GM18502 (cell line): ENCODE data around the gene SPIRE1.

Source experiments
- ATAC-seq: cut with Tn5 transposase; IDR thresholded peaks from one replicate; pipeline ENCODE4 v1.9.1; 2021; ENCODE audit warnings: mild to moderate bottlenecking; ENCODE audit not compliant: unreplicated experiment, poor library complexity

Gene SPIRE1

GRCh38 chr18:12460874-12461273 lies 197.0 kb downstream of the SPIRE1 start:
- no peak for ATAC-seq

DNA sequence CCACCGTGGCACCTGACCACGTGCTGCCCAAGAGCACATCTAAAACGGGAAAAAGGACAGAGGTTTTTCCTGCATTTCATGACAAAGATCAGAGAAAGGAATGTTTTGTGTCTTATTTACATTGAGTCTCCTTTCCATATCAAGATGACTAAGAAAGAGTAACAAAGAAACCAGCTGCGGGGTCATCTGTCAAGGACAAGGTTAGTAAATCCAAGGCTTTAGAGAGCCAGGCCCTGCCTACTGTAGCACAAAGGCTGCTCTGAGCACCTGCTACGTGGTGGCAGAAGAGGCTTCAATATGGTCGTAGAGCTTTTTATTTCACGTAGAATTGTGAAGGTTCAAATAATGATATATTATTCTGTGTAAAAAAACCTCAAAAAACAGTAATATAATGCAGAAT lies 199.1 kb downstream of the SPIRE1 start:
- no peak for ATAC-seq

DNA sequence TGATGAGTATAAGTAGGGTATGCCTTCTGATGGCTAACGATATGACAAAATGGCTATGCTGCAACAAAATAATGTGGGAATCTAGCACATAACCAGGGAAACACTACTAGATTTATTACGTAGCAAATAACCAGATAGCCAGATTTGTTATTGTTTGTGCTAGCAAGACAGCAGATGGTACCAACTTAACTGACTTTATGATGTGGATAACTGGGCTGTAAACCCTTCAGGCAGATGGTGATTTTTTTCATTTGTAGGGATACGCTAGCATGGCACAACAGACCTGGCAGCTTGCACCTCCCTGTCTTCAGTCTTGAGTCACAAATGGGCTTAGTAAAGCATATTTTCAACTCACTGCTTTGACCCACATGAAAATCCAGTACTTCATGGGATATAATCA lies 201.5 kb downstream of the SPIRE1 start:
- no peak for ATAC-seq

- ATAC-seq, result no peak
Observed at GRCh38 chr18:12455496-12455895, 202.4 kb downstream of the SPIRE1 start.

GRCh38 chr18:12452784-12453183 lies 205.1 kb downstream of the SPIRE1 start:
- ATAC-seq, result no peak

- ATAC-seq, result no peak
Observed at GRCh38 chr18:12451428-12451827, 206.5 kb downstream of the SPIRE1 start.

- no peak for ATAC-seq
Observed at GRCh38 chr18:12449051-12449785, 208.7 kb downstream of the SPIRE1 start.

DNA sequence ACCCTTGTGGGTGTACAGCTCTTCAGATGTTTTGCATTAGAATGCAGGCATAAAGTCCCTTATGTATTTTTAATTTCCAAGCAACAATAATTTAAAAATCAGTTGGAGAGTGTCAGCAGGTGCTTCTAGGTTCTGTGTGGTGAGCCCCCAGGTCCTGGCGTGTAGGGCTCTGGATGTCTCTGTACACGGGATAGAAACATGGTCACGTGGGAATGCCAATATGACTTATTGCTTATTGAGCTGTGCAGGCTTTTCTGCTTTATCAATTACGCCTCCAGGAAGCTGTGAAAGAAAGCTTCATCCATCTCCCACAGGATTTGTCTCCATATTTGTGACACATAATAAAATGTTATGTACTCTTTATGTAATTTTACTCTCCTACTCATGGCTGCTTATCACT lies 212.4 kb downstream of the SPIRE1 start:
- no peak for ATAC-seq

GRCh38 chr18:12443551-12443950 lies 214.4 kb downstream of the SPIRE1 start:
- ATAC-seq, result no peak

DNA sequence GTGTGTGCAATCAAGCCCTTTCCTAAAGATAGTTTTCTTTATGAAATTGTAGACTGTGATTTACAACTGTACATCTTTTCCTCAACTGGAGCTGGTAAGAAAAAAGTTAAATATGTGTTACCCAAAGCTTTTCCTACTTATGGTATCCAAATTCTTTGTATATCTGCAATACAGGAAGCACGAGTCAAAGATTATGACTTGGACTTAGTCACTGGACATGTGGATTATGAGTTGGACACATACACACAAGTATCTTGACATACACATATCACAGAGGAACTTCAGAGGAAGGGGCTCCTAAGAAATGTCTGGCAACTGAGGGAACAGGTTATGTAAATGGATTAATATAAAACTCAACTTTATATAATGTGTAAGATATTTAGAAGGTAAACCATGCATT lies 215.0 kb downstream of the SPIRE1 start:
- no peak for ATAC-seq

GRCh38 chr18:12441475-12442034 lies 216.4 kb downstream of the SPIRE1 start:
- ATAC-seq, result no peak

DNA sequence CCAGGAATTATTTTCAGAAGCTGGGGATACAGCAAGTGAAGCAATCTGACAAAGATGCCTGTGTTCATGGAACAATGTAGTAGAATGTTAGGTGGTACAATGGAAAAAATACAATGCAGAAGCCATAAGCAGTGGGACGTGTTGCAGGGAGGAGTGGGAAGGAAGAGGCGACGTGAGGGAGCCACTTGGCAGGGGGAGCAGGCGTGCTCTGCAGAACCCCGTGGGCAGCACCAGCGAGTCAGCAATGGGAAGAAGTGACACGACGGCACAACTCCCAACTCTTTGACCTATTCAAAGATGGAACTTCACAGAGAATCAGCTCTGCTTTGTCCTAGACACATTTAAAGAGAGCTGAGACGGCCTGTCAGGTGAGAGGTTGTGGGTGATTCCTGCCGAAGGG lies 219.7 kb downstream of the SPIRE1 start:
- ATAC-seq, result no peak

DNA sequence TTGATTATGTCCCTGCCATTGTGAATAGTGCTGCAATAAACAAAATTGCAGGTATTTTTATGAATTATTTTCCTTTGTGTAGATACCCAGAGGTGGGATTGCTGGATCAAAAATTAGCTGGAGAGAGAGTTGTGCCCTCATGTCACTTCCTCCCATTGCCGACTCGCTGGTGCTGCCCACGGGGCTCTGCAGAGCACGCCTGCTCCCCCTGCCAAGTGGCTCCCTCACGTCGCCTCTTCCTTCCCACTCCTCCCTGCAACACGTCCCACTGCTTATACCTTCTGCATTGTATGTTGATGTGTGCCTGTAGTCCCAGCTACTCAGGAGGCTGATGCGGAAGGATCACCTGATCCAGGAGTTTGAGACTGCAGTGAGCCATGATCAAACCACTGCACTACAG lies 222.0 kb downstream of the SPIRE1 start:
- ATAC-seq, result no peak

DNA sequence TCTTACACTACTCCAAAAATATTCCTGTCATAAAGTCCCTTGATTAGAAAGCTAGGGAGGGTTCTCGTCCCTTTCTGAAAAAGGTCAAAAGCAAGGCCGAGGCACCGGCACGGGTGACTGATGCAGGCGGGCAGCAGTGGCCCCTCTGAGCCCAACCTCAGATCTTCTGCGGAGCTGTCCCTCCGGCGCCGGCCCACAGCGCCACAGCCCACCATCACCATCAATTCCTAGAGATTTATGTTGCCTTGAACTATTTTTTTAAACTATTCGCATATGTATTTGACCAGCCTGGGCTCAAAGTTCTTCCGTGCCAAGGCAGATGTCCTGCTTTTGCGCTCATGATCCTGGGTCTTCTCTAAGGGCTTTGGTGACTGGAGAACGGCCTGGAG lies 223.4 kb downstream of the SPIRE1 start:
- ATAC-seq, result no peak

- ATAC-seq, result no peak
Observed at GRCh38 chr18:12433829-12434540, 223.9 kb downstream of the SPIRE1 start.

DNA sequence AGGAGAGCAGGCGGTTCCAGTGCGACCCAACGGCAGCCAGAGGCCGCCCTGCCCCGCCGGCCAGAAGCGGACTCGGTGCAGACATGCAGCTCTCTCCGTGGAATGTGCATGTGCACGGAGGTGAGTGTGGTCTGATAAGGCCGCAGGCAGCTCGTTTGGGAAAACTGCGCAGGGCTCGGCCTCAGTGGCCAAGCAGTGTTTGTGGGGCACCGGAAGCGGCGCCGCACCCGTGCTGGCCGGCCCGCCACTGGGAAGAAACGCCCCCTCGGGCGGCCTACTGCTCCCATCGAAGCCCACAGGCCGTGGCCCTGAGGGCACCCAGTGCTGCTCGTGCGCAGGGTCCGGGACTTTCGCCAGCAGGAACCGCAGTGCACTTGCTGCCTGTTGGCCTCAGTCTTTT lies 225.0 kb downstream of the SPIRE1 start:
- ATAC-seq, result no peak

- no peak for ATAC-seq
Observed at GRCh38 chr18:12432196-12432595, 225.7 kb downstream of the SPIRE1 start.

- ATAC-seq, result no peak
Observed at GRCh38 chr18:12431561-12431960, 226.3 kb downstream of the SPIRE1 start.

- ATAC-seq, result no peak
Observed at GRCh38 chr18:12430137-12430990, 227.5 kb downstream of the SPIRE1 start.

GRCh38 chr18:12429556-12429955 lies 228.4 kb downstream of the SPIRE1 start:
- no peak for ATAC-seq

- no peak for ATAC-seq
Observed at GRCh38 chr18:12428923-12429322, 229.0 kb downstream of the SPIRE1 start.
